GOT3 (cell line): ENCODE measurements around the gene NLRP1.
A peak's percentile ranks its signal among the peaks of the same experiment; 100 is the strongest.

ENCODE experiments used
- DNase-seq: peaks from one replicate; lab custom pipeline; 2025; ENCODE audit warnings: mixed read lengths; lab: John Stamatoyannopoulos, UW

Gene NLRP1

GRCh38 chr17:5516060-5516792 is 68.1 kb downstream of the NLRP1 start:
- peak; percentile 40 for DNase-seq

GRCh38 chr17:5514976-5515375 is 69.3 kb downstream of the NLRP1 start:
- no peak for DNase-seq

- DNase-seq, result no peak
Measured at GRCh38 chr17:5513628-5514027, 70.7 kb downstream of the NLRP1 start.

- no peak for DNase-seq
Measured at GRCh38 chr17:5511401-5512225, 72.7 kb downstream of the NLRP1 start.

- DNase-seq, result no peak
Measured at GRCh38 chr17:5510771-5511170, 73.5 kb downstream of the NLRP1 start.

- no peak for DNase-seq
Measured at GRCh38 chr17:5509482-5509881, 74.8 kb downstream of the NLRP1 start.

GRCh38 chr17:5508810-5509209 is 75.5 kb downstream of the NLRP1 start:
- no peak for DNase-seq

- DNase-seq, result no peak
Measured at GRCh38 chr17:5506307-5506706, 78.0 kb downstream of the NLRP1 start.

- DNase-seq, result no peak
Measured at GRCh38 chr17:5502552-5502951, 81.8 kb downstream of the NLRP1 start.

GRCh38 chr17:5501685-5502084 is 82.6 kb downstream of the NLRP1 start:
- DNase-seq, result no peak

- DNase-seq, result peak; percentile 36
Measured at GRCh38 chr17:5500589-5501391, 83.5 kb downstream of the NLRP1 start.

- no peak for DNase-seq
Measured at GRCh38 chr17:5500247-5500588, 84.1 kb downstream of the NLRP1 start.

- DNase-seq, result no peak
Measured at GRCh38 chr17:5499476-5500231, 84.7 kb downstream of the NLRP1 start.

- DNase-seq, result no peak
Measured at GRCh38 chr17:5492970-5493369, 91.3 kb downstream of the NLRP1 start.

- DNase-seq, result no peak
Measured at GRCh38 chr17:5488752-5489151, 95.6 kb downstream of the NLRP1 start.

- peak; percentile 95 for DNase-seq
Measured at GRCh38 chr17:5486206-5487124, 97.8 kb downstream of the NLRP1 start, which contains the start of gene MIS12. Gene MIS12 (plus strand): TSS chr17:5486566. CDS start chr17:5488863, 2,297 bp downstream.

GRCh38 chr17:5485270-5486205 is 98.8 kb downstream of the NLRP1 start, which contains the start of gene DERL2:
Gene DERL2 (minus strand): TSS chr17:5486178. CDS start chr17:5486161, 17 bp downstream.
- no peak for DNase-seq

- DNase-seq, result no peak
Measured at GRCh38 chr17:5481451-5481850, 102.9 kb downstream of the NLRP1 start.

- DNase-seq, result no peak
Measured at GRCh38 chr17:5480962-5481361, 103.3 kb downstream of the NLRP1 start.
